ENCODE data around the gene PROK2. TPM values are rescaled to one million over a fixed set of nuclear protein-coding genes. Genes with fewer than 3 reads are reported as not detected.

PROK2 gene
- total RNA-seq: not detected in 2 replicates

GRCh38 chr3:71784914-71785531 is at the start of gene PROK2:
PROK2 (minus strand) TSS chr3:71785148; CDS start chr3:71785052, 96 bp downstream.

DNA sequence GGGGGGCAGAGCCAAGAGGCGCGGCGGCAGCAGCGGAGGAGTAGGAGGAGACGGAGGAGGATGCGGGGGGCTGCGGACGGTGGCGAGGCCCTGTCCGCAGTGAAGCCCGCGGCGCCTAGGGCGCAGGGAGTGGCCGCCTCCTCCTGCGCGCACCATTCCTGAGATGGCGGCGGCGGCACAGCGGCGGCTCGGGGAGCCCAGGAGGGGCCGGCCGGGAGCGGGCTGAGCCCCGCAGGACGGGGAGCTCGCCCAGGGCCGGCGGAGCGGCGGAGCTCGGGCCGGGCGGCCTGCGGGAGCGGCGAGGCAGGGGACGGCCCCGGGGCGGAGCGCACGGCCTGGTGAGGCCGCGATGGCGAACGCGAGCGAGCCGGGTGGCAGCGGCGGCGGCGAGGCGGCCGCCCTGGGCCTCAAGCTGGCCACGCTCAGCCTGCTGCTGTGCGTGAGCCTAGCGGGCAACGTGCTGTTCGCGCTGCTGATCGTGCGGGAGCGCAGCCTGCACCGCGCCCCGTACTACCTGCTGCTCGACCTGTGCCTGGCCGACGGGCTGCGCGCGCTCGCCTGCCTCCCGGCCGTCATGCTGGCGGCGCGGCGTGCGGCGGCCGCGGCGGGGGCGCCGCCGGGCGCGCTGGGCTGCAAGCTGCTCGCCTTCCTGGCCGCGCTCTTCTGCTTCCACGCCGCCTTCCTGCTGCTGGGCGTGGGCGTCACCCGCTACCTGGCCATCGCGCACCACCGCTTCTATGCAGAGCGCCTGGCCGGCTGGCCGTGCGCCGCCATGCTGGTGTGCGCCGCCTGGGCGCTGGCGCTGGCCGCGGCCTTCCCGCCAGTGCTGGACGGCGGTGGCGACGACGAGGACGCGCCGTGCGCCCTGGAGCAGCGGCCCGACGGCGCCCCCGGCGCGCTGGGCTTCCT is 31.0 kb downstream of the PROK2 start, which contains the start of gene GPR27:
Gene GPR27, plus strand, starts transcription at position 155 of the 909 bp plus-strand sequence. Its CDS starts 195 bp downstream, at position 350.

DNA sequence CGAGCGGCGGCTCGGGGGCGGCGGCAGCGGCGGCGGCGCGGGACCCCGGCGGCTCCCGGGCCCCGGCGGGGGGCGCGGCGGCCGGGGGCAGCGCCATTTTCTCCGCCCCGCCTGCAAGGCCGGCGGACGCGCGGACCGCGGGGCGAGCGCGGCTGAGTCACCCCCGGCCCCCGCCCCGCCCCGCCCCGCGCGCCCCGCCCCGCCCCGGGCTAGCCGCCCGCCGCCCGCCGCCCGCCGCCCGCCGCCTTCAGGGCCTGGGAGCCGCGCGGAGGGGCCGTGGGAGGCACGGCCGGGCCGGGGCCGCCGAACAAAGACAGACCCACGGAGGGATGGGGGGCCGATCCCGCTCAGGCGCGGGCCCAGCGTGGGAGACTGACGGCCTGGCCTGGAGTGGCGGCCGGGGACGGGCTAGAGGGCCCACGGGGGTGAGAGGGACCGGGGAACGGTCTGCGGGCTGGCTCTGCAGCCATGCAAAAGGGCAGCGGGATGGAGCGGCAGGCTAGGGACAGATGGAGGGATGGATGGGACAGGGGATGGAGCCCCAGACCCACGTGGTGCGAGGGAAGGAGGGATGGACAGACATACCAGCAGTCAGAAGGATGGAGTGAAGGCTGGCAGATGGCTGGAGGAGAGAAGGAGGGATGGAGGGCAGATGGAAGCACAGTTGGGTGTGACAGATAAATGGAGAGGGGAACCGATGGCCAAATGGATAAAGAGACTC is 59.5 kb downstream of the PROK2 start, which contains the start of gene EIF4E3:
Gene EIF4E3, minus strand, starts transcription at position 132 of the 721 bp plus-strand sequence. Its CDS starts 35 bp downstream, at position 97.

Other genes with a start within 250 kb of the PROK2 start
- 22.9 and 25.7 TPM in 2 replicates for gene FOXP1, start 201.4 kb downstream of the PROK2 start, total RNA-seq
- gene EIF4E3, start 59.7 kb downstream of the PROK2 start, total RNA-seq: 1.4 and 3.0 TPM in 2 replicates
- 0.08 and 0.11 TPM in 2 replicates for gene GPR27, start 31.3 kb downstream of the PROK2 start, total RNA-seq